RWPE2 (cell line): Measurements from ENCODE around the gene BCL2L1.
"Not testable (repeated sequence)": the region's sequence is repeated elsewhere in the genome, so short reads cannot be mapped to it uniquely, and the experiment has no call there.

Source experiments
- ATAC-seq: fragments of 200-7000 bp; cut with Tn5 transposase; 3 replicates; pipeline ENCODE4 v1.9.1; 2021; ENCODE audit warnings: low read depth
- DNase-seq: peaks from one replicate; pipeline ENCODE4 v3.0.0-alpha.2; 2020; ENCODE audit warnings: low spot score
- H3K27ac ChIP-seq: fragments of 450-650 bp; 2 replicates; pipeline ENCODE4 v1.5.1; 2017; ENCODE audit warnings: mild to moderate bottlenecking; ENCODE audit not compliant: poor library complexity, severe bottlenecking
- H3K27me3 ChIP-seq: fragments of 250-450 bp; sonication (Bioruptor Pico); 2 replicates; pipeline ENCODE4 v1.5.1; 2021; ENCODE audit warnings: mild to moderate bottlenecking, moderate library complexity; ENCODE audit not compliant: insufficient read depth, poor library complexity, severe bottlenecking
- H3K36me3 ChIP-seq: fragments of 250-450 bp; sonication (Bioruptor Pico); 2 replicates; pipeline ENCODE4 v1.5.1; 2020; ENCODE audit warnings: low read depth, mild to moderate bottlenecking, moderate library complexity
- H3K4me1 ChIP-seq: fragments of 250-450 bp; sonication (Bioruptor Pico); 2 replicates; pipeline ENCODE4 v1.5.1; 2021; ENCODE audit warnings: mild to moderate bottlenecking, moderate library complexity; ENCODE audit not compliant: insufficient read depth, poor library complexity, severe bottlenecking
- H3K4me3 ChIP-seq: fragments of 250-450 bp; sonication (Bioruptor Pico); 2 replicates; pipeline ENCODE4 v1.5.1; 2021; ENCODE audit warnings: mild to moderate bottlenecking, moderate library complexity; ENCODE audit not compliant: severe bottlenecking
- H3K9me3 ChIP-seq: fragments of 250-450 bp; sonication (Bioruptor Pico); 2 replicates; pipeline ENCODE4 v1.5.1; 2021; ENCODE audit warnings: mild to moderate bottlenecking, moderate library complexity; ENCODE audit not compliant: severe bottlenecking
- TF ChIP-seq, protein P1 (sequence below): fragments of 450-650 bp; IDR thresholded peaks from one replicate; pipeline ENCODE4 v1.5.1; 2017; ENCODE audit warnings: mild to moderate bottlenecking, moderate library complexity; ENCODE audit not compliant: poor library complexity, severe bottlenecking

The BCL2L1 gene

DNA sequence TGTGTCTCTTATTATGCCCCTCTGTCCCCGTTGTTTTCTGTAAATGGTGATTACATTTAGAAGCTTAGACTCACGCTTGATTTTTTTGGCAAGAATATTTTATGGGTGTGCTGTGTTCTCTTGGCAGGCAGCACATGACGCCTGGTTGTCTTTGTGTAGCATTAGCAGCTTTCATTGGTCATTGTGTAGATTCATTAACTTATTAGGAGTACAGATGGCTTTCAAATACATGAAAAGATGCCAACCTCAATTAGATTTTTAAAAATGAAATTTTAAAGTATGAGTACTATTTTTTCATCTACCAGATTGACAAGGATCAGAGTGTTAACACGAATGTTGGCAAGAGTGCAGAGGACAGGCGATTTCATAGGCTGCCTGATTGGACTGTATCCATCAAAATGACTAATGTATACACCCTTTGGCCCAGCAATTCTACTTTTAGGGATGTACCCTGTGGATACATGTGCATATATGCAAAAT, 69.7 kb downstream of the BCL2L1 start:
- Histone ChIP-seq H3K36me3 (no peaks in the 10 kb centered on the region), H3K4me3 (no peak overlapping the region), H3K4me1 (peaks cover 5% of the 10 kb centered on the region), H3K27ac (no peak overlapping the region), H3K9me3 (no peaks in the 10 kb centered on the region), H3K27me3 (no peaks in the 10 kb centered on the region)
- DNase-seq: no peak
- TF ChIP-seq, protein P1, sequence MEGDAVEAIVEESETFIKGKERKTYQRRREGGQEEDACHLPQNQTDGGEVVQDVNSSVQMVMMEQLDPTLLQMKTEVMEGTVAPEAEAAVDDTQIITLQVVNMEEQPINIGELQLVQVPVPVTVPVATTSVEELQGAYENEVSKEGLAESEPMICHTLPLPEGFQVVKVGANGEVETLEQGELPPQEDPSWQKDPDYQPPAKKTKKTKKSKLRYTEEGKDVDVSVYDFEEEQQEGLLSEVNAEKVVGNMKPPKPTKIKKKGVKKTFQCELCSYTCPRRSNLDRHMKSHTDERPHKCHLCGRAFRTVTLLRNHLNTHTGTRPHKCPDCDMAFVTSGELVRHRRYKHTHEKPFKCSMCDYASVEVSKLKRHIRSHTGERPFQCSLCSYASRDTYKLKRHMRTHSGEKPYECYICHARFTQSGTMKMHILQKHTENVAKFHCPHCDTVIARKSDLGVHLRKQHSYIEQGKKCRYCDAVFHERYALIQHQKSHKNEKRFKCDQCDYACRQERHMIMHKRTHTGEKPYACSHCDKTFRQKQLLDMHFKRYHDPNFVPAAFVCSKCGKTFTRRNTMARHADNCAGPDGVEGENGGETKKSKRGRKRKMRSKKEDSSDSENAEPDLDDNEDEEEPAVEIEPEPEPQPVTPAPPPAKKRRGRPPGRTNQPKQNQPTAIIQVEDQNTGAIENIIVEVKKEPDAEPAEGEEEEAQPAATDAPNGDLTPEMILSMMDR: no peak
- peak; percentile 50 for ATAC-seq

DNA sequence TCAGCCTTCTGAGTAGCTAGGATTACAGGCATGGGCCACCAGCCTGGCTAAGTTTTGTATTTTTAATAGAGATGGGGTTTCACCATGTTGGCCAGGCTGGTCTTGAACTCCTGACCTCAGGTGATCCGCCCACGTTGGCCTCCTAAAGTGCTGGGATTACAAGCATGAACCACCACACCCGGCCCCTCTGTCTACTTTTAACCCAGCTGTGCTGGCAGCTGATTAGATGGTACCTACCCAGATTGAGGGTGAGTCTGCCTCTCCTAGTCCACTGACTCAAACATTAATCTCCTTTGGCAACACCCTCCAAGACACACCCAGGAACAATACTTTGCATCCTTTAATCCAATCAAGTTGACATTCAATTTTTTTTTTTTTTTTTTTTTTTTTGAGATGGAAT, 74.6 kb downstream of the BCL2L1 start:
- H3K27me3 ChIP-seq, DNase-seq, H3K27ac ChIP-seq, H3K9me3 ChIP-seq, ATAC-seq, H3K36me3 ChIP-seq, H3K4me1 ChIP-seq, H3K4me3 ChIP-seq: not testable (repeated sequence)

DNA sequence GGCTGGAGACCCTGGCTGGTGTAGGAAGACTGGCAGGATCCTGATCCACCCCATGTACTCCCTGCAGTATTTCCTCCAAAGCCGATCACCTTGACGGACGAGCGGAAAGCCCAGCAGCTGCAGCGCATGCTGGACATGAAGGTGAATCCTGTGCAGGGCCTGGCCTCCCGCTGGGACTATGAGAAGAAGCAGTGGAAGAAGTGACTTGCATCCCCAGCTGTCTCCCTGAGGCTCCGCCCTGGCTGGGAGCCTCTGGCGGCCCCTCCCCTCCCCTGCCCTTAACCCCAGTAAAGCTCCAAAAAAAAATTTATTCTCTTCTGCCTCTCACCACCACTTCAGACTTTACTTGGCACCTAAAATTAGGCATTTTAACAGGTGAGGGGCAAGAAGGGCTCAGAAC, 78.0 kb downstream of the BCL2L1 start:
- TF ChIP-seq, protein P1: no peak
- Histone ChIP-seq H3K27me3 (no peaks in the 10 kb centered on the region), H3K36me3 (no peaks in the 10 kb centered on the region), H3K9me3 (no peaks in the 10 kb centered on the region), H3K4me1 (no peaks in the 10 kb centered on the region), H3K4me3 (no peak overlapping the region), H3K27ac (no peak overlapping the region)
- no peak for ATAC-seq
- DNase-seq: peak; percentile 79

DNA sequence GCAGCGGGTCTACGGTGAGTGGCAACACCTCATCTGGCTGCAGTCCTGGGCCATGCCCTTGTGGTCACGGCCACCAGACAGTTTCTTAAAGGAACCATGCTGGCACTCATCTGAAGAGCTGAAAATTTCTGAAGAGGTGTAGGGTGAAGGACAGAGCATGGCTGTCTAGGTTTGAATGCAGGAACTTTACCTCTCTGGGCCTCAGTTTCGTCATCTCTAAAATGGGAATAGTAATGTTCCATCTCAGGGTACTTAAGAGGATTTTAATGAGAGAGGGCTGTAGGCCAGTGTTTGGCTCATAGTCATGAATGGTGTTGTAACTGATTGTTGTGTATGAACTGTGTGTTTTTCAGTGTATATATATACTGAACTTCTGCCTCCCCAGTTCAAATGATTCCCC, 79.1 kb downstream of the BCL2L1 start:
- ATAC-seq (no peak), DNase-seq (no peak)
- no peaks in the 10 kb centered on the region for H3K9me3 ChIP-seq
- no peaks in the 10 kb centered on the region for H3K4me1 ChIP-seq
- H3K4me3 ChIP-seq: no peak overlapping the region
- H3K36me3 ChIP-seq: no peaks in the 10 kb centered on the region
- H3K27ac ChIP-seq: no peak overlapping the region
- H3K27me3 ChIP-seq: no peaks in the 10 kb centered on the region
- TF ChIP-seq, protein P1: no peak

DNA sequence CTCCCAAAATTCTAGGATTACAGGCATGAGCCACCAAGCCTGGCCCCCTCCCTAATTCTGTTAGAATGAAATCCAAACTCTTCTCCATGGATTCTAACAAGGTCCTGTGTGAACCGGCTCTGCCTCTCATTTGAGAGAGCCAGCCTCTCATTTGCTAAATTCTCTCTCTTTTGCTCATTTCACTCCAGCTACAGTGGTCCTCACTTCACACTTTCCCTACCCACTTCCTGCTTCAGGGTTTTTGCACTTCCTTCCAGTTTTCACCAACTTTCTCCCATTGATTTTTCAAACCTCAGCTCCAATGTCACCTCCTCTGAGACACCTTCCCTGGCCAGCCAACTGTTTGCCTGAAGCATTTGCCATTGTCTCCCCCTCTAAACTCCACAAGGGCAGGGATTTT, 79.8 kb downstream of the BCL2L1 start:
- Histone ChIP-seq H3K4me3 (no peak overlapping the region), H3K27ac (no peak overlapping the region), H3K4me1 (no peaks in the 10 kb centered on the region), H3K9me3 (no peaks in the 10 kb centered on the region), H3K27me3 (no peaks in the 10 kb centered on the region), H3K36me3 (no peaks in the 10 kb centered on the region)
- no peak for DNase-seq
- no peak for ATAC-seq
- TF ChIP-seq, protein P1: no peak
